Gastroesophageal sphincter (tissue), 4 donors: ENCODE results near the gene CALR3. TPM values are rescaled to one million over a fixed set of nuclear protein-coding genes. Genes with fewer than 3 reads are reported as not detected.
"Not testable (repeated sequence)": the region's sequence is repeated elsewhere in the genome, so short reads cannot be mapped to it uniquely, and the experiment has no call there.

Experiments
- ATAC-seq: fragments of 150-250 bp; one replicate; pipeline ENCODE4 v1.9.1; 2016; ENCODE audit warnings: mild to moderate bottlenecking, moderate library complexity
- H3K27ac ChIP-seq, 4 donors: fragments of 200-600 bp; sonication (generic) in 3 of 4; 1 replicate in 3 of 4; 2 replicates in 1 of 4; pipeline ENCODE4 v1.5.1; 2016 to 2019
- H3K27me3 ChIP-seq: fragments of 200-600 bp; sonication (generic); one replicate; pipeline ENCODE4 v1.5.1; 2019
- H3K36me3 ChIP-seq, 2 donors: fragments of 200-600 bp; sonication (generic); one replicate each; pipeline ENCODE4 v1.5.1; 2019; ENCODE audit warnings: control low read depth in 1 of 2
- H3K4me1 ChIP-seq, 3 donors: fragments of 200-600 bp; sonication (generic); 1 replicate in 2 of 3; 2 replicates in 1 of 3; pipeline ENCODE4 v1.5.1; 2016 to 2019; ENCODE audit warnings: control low read depth in 2 of 3
- H3K4me3 ChIP-seq, 2 donors: fragments of 200-600 bp; sonication (generic); one replicate each; pipeline ENCODE4 v1.5.1; 2019; ENCODE audit warnings: mild to moderate bottlenecking in 1 of 2, moderate library complexity in 1 of 2
- H3K9me3 ChIP-seq, 3 donors: fragments of 200-600 bp; sonication (generic); one replicate each; pipeline ENCODE4 v1.5.1; 2017 to 2019; ENCODE audit warnings: control low read depth in 2 of 3
- CTCF ChIP-seq, 4 experiments: fragments of 200-600 bp in 2 of 4; fragments of 450-650 bp in 2 of 4; sonication (generic) in 1 of 4; IDR thresholded peaks; one replicate each; pipeline ENCODE4 v1.5.1; 2017 to 2019; ENCODE audit warnings: antibody characterized with exemption in 4 of 4, mild to moderate bottlenecking in 2 of 4, moderate library complexity in 2 of 4
- EP300 ChIP-seq: sonication (generic); formaldehyde crosslinking; IDR thresholded peaks from one replicate; pipeline ENCODE4 v1.6.1; 2017; ENCODE audit warnings: antibody characterized with exemption, mild to moderate bottlenecking
- POLR2A ChIP-seq, 2 donors: fragments of 450-650 bp; IDR thresholded peaks; one replicate each; pipeline ENCODE4 v1.6.1; 2017; ENCODE audit warnings: antibody characterized with exemption in 2 of 2, mild to moderate bottlenecking in 2 of 2, moderate library complexity in 1 of 2
- POLR2AphosphoS5 ChIP-seq: sonication (generic); formaldehyde crosslinking; IDR thresholded peaks from one replicate; pipeline ENCODE4 v1.6.1; 2017; ENCODE audit warnings: antibody characterized with exemption
- WGBS, 2 donors: methylation state at CpG; one replicate each; pipeline ENCODE4 v1.1.5; 2018; ENCODE audit warnings: low coverage in 1 of 2; 5-methylcytosine and 5-hydroxymethylcytosine counted together
- total RNA-seq, 4 donors: library from RNA; depleted of rRNA; stranded (reverse); fragments of >200 nt; gene quantifications; one replicate each; pipeline ENCODE4 v1.1.0, GENCODE V29; 2016

CALR3 gene
- not detected for total RNA-seq

- TF ChIP-seq POLR2AphosphoS5 (peak; percentile 54), EP300 (no peak), CTCF (IDR thresholded peaks at IDR 0.05) (peak in 3 of 4 experiments; percentile 41 to 47 (median 46)), POLR2A (IDR thresholded peaks at IDR 0.05) (no peak)
- Histone ChIP-seq H3K27me3 (no peaks in the 10 kb centered on the region), H3K27ac (peak within 1 kb of the TSS in 3 of 4 donors; percentile 85 to 92 (median 87)), H3K4me3 (peak within 1 kb of the TSS; percentile 45 to 69), H3K9me3 (no peaks in the 10 kb centered on the region), H3K36me3 (peaks cover 0 to 7% of the 10 kb centered on the region in 2 donors), H3K4me1 (peaks cover 0 to 21% (median 5%) of the 10 kb centered on the region in 3 donors)
- peak; percentile 100 for ATAC-seq
- 0% methylated on average over 2 of the region's 52 CpGs; no CpG with 5 or more reads in 1 of the 2 donors for WGBS, 2 donors
Measured at GRCh38 chr19:16495982-16496612, at the start of gene CALR3, which contains the start of gene C19orf44. Gene CALR3, minus strand, starts transcription at chr19:16496167. Its CDS starts 38 bp downstream, at chr19:16496129. Gene C19orf44, plus strand, starts transcription at chr19:16496394. Its CDS starts 4,399 bp downstream, at chr19:16500793.

- ATAC-seq, result no peak
- WGBS, 2 donors, result 80 to 90% methylated on average over 7 to 8 of the region's 11 CpGs
- Histone ChIP-seq H3K27ac (no peak overlapping the region), H3K9me3 (no peaks in the 10 kb centered on the region), H3K27me3 (no peaks in the 10 kb centered on the region), H3K4me1 (peaks cover 0 to 48% (median 13%) of the 10 kb centered on the region in 3 donors), H3K36me3 (peaks cover 0 to 10% of the 10 kb centered on the region in 2 donors), H3K4me3 (no peak overlapping the region)
- TF ChIP-seq CTCF (IDR thresholded peaks at IDR 0.05) (no peak), POLR2AphosphoS5 (no peak), EP300 (no peak), POLR2A (IDR thresholded peaks at IDR 0.05) (no peak)
Measured at GRCh38 chr19:16544473-16545231, 48.7 kb upstream of the CALR3 start.

GRCh38 chr19:16543734-16544133 is 47.8 kb upstream of the CALR3 start:
- H3K27me3 ChIP-seq, H3K27ac ChIP-seq, ATAC-seq, H3K4me3 ChIP-seq, H3K9me3 ChIP-seq: not testable (repeated sequence)
- Histone ChIP-seq H3K4me1 (peaks cover 0 to 57% (median 15%) of the 10 kb centered on the region in 3 donors), H3K36me3 (peaks cover 0 to 16% of the 10 kb centered on the region in 2 donors)
- 86% methylated on average over 3 of the region's 6 CpGs; no CpG with 5 or more reads in 1 of the 2 donors for WGBS, 2 donors

- Histone ChIP-seq H3K9me3 (no peaks in the 10 kb centered on the region), H3K36me3 (peaks cover 0 to 24% of the 10 kb centered on the region in 2 donors), H3K4me1 (peaks cover 0 to 64% (median 17%) of the 10 kb centered on the region in 3 donors), H3K4me3 (peak overlapping the region; percentile 77 to 99), H3K27me3 (no peaks in the 10 kb centered on the region), H3K27ac (peak overlapping the region; percentile 61 to 91 (median 88))
- 0 to 6% methylated on average over 2 to 13 of the region's 15 CpGs for WGBS, 2 donors
- no peak for ATAC-seq
- no peak for TF ChIP-seq POLR2A (IDR thresholded peaks at IDR 0.05)
Measured at GRCh38 chr19:16542910-16543472, 47.0 kb upstream of the CALR3 start.

GRCh38 chr19:16542045-16542909 is 46.3 kb upstream of the CALR3 start, which contains the start of gene CHERP:
Gene CHERP, minus strand, starts transcription at chr19:16542437. Its CDS starts 59 bp downstream, at chr19:16542378.
- Histone ChIP-seq H3K36me3 (peaks cover 0 to 31% of the 10 kb centered on the region in 2 donors), H3K4me3 (peak within 1 kb of the TSS; percentile 77 to 99), H3K27ac (peak within 1 kb of the TSS; percentile 61 to 91 (median 88)), H3K27me3 (no peaks in the 10 kb centered on the region), H3K9me3 (no peaks in the 10 kb centered on the region), H3K4me1 (peaks cover 0 to 71% (median 17%) of the 10 kb centered on the region in 3 donors)
- TF ChIP-seq EP300, result no peak
- TF ChIP-seq CTCF (IDR thresholded peaks at IDR 0.05), result peak in 1 of 4 experiments; percentile 14
- TF ChIP-seq POLR2AphosphoS5, result peak; percentile 87
- peak; percentile 73 to 79 for TF ChIP-seq POLR2A (IDR thresholded peaks at IDR 0.05)
- ATAC-seq, result peak; percentile 98
- 0% methylated on average over 9 of the region's 108 CpGs; no CpG with 5 or more reads in 1 of the 2 donors for WGBS, 2 donors
